ENCODE results near the gene TTLL13. TPM values are rescaled to one million over a fixed set of nuclear protein-coding genes. Genes with fewer than 3 reads are reported as not detected.

TTLL13 gene
- total RNA-seq, 2 experiments from 2014 or later: 0.45 to 0.58 TPM

GRCh38 chr15:90209591-90209990 is 39.8 kb upstream of the TTLL13 start:
- DNase-seq: peak; percentile 42
- no peak overlapping the region for H3K4me3 Mint-ChIP-seq
- CTCF ChIA-PET: no interaction called here
- H3K36me3 Mint-ChIP-seq (ENCODE audit: low read depth): peaks cover 41% of the 10 kb centered on the region
- H3K27ac Mint-ChIP-seq: peak overlapping the region; percentile 74
- peaks cover 46% of the 10 kb centered on the region for H3K4me1 Mint-ChIP-seq
- POLR2A ChIA-PET: interaction anchor here (0.9 to 1.3 kb wide), 2 partner anchors 17 to 21 kb away, joined by 3 read pairs; no protein-coding TSS in a partner anchor
- H3K27me3 Mint-ChIP-seq: no peaks in the 10 kb centered on the region
- H3K9me3 Mint-ChIP-seq: no peaks in the 10 kb centered on the region

DNA sequence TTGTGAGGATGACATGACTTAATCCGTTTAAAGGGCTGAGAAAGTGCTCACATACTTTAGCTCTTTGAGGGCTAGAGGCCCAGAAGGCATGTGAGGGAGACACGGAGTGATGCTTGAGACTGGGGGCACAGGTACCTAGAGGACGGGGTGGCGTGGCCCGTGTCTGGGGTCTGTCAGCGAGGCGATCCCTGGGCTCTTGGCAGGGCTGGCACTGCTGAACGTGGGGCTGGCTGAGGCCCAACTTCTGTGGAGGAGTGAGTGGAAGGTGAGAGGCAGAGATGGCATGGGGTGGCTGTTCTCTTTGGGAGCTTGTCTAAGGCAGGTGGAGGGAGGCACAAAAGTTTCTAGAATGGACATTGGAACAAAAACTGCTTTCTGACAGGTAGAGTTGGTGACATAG is 38.8 kb upstream of the TTLL13 start:
- Mint-ChIP-seq H3K4me3 (no peak overlapping the region), H3K27ac (peak overlapping the region; percentile 27), H3K27me3 (no peaks in the 10 kb centered on the region), H3K36me3 (ENCODE audit: low read depth) (peaks cover 41% of the 10 kb centered on the region), H3K4me1 (peaks cover 50% of the 10 kb centered on the region), H3K9me3 (no peaks in the 10 kb centered on the region)
- POLR2A ChIA-PET: interaction anchor here (0.9 to 1.3 kb wide), 2 partner anchors 18 to 20 kb away, joined by 3 read pairs; no protein-coding TSS in a partner anchor
- CTCF ChIA-PET: no interaction called here
- DNase-seq: no peak

- DNase-seq: no peak
- ChIA-PET CTCF (no interaction called here), POLR2A (interaction anchor here (1.3 kb wide), 1 partner anchor 18 kb away, joined by 3 read pairs; no protein-coding TSS in a partner anchor)
- Mint-ChIP-seq H3K27ac (no peak overlapping the region), H3K27me3 (no peaks in the 10 kb centered on the region), H3K4me3 (no peak overlapping the region), H3K4me1 (peaks cover 49% of the 10 kb centered on the region), H3K36me3 (ENCODE audit: low read depth) (peaks cover 38% of the 10 kb centered on the region), H3K9me3 (no peaks in the 10 kb centered on the region)
Observed at GRCh38 chr15:90211009-90211408, 38.3 kb upstream of the TTLL13 start.

DNA sequence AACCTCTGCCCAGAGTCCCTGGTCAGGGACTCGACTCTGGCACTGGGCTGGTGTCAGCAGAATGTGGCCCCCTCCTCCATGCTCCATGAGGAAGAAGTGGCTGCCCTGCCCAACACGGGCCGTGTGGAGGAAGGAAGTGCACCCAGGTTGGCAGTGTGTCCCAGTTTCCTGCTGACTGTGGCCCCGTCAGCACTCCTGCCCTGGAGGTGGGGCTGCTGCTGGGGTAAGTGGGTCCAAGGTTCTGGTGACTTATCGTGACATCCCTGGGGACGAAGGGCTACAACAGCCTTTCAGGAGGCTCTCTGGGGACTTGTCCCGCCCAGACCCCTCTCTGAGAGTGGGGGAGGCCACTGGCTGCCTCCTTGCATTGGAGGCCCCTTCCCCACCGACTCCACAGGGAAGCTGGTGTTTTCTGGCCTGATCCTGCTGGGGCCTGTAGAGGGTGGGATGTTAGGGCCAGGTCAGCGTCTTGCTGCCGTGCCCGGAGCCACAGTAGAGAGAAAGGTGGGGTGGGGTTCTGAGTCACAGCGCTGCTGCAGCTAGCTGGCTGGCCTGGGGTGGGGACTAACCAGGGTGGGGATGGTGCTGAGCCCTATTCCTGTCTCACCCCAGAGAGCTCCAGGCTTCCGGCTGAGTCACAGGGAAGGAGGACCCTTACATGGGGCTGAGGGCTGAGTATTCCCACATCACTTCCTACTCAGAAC is 37.8 kb upstream of the TTLL13 start:
- H3K4me1 Mint-ChIP-seq: peaks cover 52% of the 10 kb centered on the region
- POLR2A ChIA-PET: no interaction called here
- H3K27me3 Mint-ChIP-seq: no peaks in the 10 kb centered on the region
- H3K27ac Mint-ChIP-seq: no peak overlapping the region
- H3K36me3 Mint-ChIP-seq (ENCODE audit: low read depth): peaks cover 32% of the 10 kb centered on the region
- no peak overlapping the region for H3K4me3 Mint-ChIP-seq
- CTCF ChIA-PET: no interaction called here
- no peaks in the 10 kb centered on the region for H3K9me3 Mint-ChIP-seq
- no peak for DNase-seq

DNA sequence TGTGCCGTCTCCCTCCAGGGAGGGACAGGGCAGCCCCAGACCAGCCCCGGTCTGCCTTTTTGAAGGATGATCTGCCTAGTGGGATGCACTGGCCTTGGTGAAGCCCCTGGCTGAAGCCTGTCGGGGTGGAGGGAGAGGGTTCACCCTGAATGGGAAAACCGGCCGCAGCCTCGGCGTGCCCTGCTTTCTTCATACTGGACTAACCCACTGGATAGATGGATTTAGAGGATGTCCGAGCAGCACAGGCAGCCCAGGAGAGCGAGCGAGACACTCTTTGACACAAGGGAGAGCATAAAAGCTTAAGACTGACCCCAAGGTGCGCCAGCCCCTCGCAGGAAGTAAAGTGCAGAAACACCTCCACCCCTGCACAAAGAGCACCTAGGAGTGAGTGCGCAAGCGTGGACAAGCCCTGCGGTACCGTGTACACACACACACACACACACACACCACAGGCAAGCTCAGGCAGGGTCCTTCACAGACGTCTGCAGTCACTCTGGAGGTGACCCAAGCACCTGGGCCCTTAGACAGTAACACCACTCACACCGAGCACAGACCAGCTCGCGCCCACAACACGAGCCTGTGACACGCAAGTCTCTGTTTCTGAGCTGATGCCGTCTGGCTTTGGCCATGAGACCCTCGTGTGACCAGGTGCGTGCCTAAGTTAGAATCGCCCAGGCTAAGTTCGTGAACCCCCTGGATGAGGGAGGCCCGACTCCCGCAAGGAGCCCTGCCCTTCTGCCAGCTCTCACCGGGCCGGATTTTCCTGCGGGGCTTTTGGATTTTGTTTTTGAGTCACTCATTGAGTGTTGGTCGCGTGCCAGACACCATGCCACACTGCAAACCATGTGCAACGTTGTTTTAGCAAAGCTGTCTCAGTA is 36.9 kb upstream of the TTLL13 start:
- ChIA-PET POLR2A (no interaction called here), CTCF (interaction anchor here (0.7 to 2.5 kb wide), 3 partner anchors 9 to 69 kb away, joined by 3 to 8 read pairs (median 8); partner anchors contain the start of gene SEMA4B)
- H3K9me3 Mint-ChIP-seq: no peaks in the 10 kb centered on the region
- no peak for DNase-seq
- H3K4me1 Mint-ChIP-seq: peaks cover 58% of the 10 kb centered on the region
- no peaks in the 10 kb centered on the region for H3K27me3 Mint-ChIP-seq
- H3K36me3 Mint-ChIP-seq (ENCODE audit: low read depth): peaks cover 25% of the 10 kb centered on the region
- no peak overlapping the region for H3K27ac Mint-ChIP-seq
- H3K4me3 Mint-ChIP-seq: no peak overlapping the region

DNA sequence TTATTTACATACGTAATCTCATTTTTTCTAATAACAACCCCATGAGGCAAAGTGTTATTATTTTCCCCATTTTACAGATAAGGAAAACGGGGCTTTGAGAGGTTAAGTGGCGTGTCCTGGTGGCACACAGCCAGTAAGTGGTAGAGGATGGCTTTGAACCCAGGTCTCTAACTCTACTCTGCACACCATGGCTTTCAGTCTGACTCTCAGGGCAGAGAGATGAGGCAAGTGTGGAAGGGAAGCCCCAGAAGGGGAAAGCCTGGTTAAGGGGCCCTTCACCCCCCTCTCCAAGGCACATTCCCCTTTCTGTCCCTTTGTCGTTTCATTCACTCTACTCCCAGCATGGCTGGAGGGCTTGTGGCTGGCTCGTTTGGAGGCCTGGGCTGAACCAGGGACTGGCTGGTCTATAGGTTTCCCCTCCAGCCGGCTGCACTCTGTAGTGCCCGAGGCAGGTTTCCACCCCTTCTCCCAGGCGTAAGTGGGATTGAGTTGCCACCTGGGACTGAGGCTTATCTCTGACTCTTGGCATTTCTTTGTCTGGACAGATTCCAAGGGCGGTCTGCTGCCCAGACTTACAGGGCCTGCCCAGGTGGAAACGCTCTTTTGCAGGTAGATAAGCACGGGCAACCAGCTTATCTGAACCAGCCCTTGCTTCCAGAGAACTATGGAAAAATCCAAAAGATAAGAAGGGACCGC is 36.1 kb upstream of the TTLL13 start:
- POLR2A ChIA-PET: no interaction called here

DNA sequence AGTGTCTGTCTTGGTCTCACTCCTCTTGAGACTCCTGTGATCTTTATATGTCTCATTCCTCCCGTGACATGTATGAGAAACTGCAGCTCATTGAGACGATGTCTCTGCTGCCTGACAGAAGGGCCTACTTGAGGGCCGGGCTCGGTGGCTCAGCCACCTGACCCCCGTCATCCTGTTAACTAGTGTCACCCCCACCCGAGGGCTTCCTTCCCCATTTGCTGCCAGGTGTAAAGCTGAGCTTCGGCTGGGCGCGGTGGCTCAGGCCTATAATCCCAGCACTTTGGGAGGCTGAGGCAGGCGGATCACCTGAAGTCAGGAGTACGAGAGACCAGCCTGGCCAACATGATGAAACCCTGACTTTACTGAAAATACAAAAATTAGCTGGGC is 35.5 kb upstream of the TTLL13 start:
- no peak for DNase-seq
- ChIA-PET CTCF (interaction anchor here (1.8 to 2.5 kb wide), 2 partner anchors 8 to 71 kb away, joined by 8 read pairs; no protein-coding TSS in a partner anchor), POLR2A (no interaction called here)
- Mint-ChIP-seq H3K9me3 (no peaks in the 10 kb centered on the region), H3K36me3 (ENCODE audit: low read depth) (peaks cover 23% of the 10 kb centered on the region), H3K4me1 (peaks cover 58% of the 10 kb centered on the region), H3K27me3 (no peaks in the 10 kb centered on the region), H3K4me3 (no peak overlapping the region), H3K27ac (no peak overlapping the region)

More for the DNA sequence above, 36.1 kb upstream of the TTLL13 start:
- Mint-ChIP-seq H3K36me3 (ENCODE audit: low read depth) (peaks cover 22% of the 10 kb centered on the region), H3K4me3 (no peak overlapping the region), H3K27me3 (no peaks in the 10 kb centered on the region), H3K27ac (no peak overlapping the region), H3K9me3 (no peaks in the 10 kb centered on the region), H3K4me1 (peaks cover 58% of the 10 kb centered on the region)
- no peak for DNase-seq
- CTCF ChIA-PET: interaction anchor here (0.7 to 2.5 kb wide), 3 partner anchors 8 to 70 kb away, joined by 3 to 8 read pairs (median 8); partner anchors contain the start of gene SEMA4B

GRCh38 chr15:90214553-90215196 is 34.7 kb upstream of the TTLL13 start:
- Mint-ChIP-seq H3K27ac (no peak overlapping the region), H3K27me3 (no peaks in the 10 kb centered on the region), H3K4me1 (peaks cover 58% of the 10 kb centered on the region), H3K36me3 (ENCODE audit: low read depth) (peaks cover 17% of the 10 kb centered on the region), H3K9me3 (no peaks in the 10 kb centered on the region), H3K4me3 (no peak overlapping the region)
- CTCF ChIA-PET: interaction anchor here (0.7 to 2.5 kb wide), 6 partner anchors 16 to 75 kb away, joined by 3 to 8 read pairs (median 4); no protein-coding TSS in a partner anchor
- no peak for DNase-seq
- POLR2A ChIA-PET: interaction anchor here (0.9 to 1.4 kb wide), 3 partner anchors 14 to 19 kb away, joined by 4 to 5 read pairs (median 4); partner anchors contain the start of genes CIB1, GDPGP1 and SEMA4B

DNA sequence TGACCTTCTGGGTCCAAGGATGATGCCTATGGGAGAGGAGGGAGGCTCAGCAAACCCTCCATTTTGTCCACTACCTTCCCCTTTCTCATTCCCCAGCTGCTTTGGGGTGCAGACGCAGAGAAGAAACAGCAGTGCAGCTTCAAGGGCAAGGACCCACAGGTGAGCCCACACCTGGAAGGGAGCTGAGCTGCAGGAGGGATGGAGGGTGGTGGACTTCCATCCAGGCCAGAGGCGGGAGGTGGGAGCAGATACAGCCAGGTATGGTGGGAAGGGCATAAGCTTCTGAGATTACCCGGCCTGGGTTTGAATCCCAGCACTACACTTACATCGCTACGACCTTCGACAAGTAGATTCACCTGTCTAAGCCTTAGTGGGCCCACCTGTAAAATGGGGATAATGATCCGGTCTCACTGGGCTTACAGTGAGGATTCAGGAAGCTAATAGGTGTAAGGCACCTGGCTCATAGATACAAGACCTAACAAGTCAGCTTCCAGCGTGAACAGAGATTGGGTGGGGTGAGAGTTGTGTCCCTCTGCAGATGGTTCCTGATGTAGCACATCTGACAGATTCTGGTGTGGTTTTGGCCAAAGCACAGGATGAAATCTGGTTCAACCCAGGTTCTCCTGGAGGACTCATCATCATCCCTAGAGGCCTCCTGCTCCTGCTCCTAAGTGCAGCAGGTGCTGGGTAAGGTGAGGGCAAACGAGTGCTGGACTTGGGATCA is 31.5 kb upstream of the TTLL13 start:
- Mint-ChIP-seq H3K27me3 (no peaks in the 10 kb centered on the region), H3K4me3 (no peak overlapping the region), H3K9me3 (no peaks in the 10 kb centered on the region), H3K4me1 (peaks cover 34% of the 10 kb centered on the region), H3K36me3 (ENCODE audit: low read depth) (peaks cover 6% of the 10 kb centered on the region), H3K27ac (no peak overlapping the region)
- DNase-seq: no peak
- POLR2A ChIA-PET: interaction anchor here (0.6 to 1.5 kb wide), 3 partner anchors 21 to 74 kb away, joined by 3 read pairs; partner anchors contain the start of gene NGRN
- CTCF ChIA-PET: interaction anchor here (0.6 to 1.9 kb wide), 8 partner anchors 13 to 230 kb away, joined by 3 to 7 read pairs (median 3); partner anchors contain the start of genes CIB1 and GDPGP1

- ChIA-PET POLR2A (no interaction called here), CTCF (interaction anchor here (0.8 to 3.0 kb wide), 4 partner anchors 11 to 76 kb away, joined by 4 to 16 read pairs (median 5); partner anchors contain the start of genes CIB1 and GDPGP1)
- Mint-ChIP-seq H3K4me3 (no peak overlapping the region), H3K27ac (no peak overlapping the region), H3K27me3 (no peaks in the 10 kb centered on the region), H3K9me3 (no peaks in the 10 kb centered on the region), H3K4me1 (peaks cover 29% of the 10 kb centered on the region), H3K36me3 (ENCODE audit: low read depth) (peaks cover 7% of the 10 kb centered on the region)
- DNase-seq: peak; percentile 52
Observed at GRCh38 chr15:90219421-90220141, 29.8 kb upstream of the TTLL13 start.

GRCh38 chr15:90221246-90221900 is 28.0 kb upstream of the TTLL13 start:
- H3K9me3 Mint-ChIP-seq: no peaks in the 10 kb centered on the region
- no peaks in the 10 kb centered on the region for H3K27me3 Mint-ChIP-seq
- no peak overlapping the region for H3K4me3 Mint-ChIP-seq
- DNase-seq: peak; percentile 39
- peaks cover 22% of the 10 kb centered on the region for H3K4me1 Mint-ChIP-seq
- no peak overlapping the region for H3K27ac Mint-ChIP-seq
- ChIA-PET POLR2A (interaction anchor here (0.9 to 2.2 kb wide), 4 partner anchors 9 to 75 kb away, joined by 3 to 6 read pairs (median 4); partner anchors contain the start of gene SEMA4B), CTCF (interaction anchor here (0.8 to 3.0 kb wide), 15 partner anchors 8 to 323 kb away, joined by 3 to 16 read pairs (median 4); partner anchors contain the start of genes CIB1, GDPGP1, SEMA4B and TTLL13)
- H3K36me3 Mint-ChIP-seq (ENCODE audit: low read depth): peaks cover 17% of the 10 kb centered on the region
